Neural crest cell (in vitro differentiated cells): Measurements from ENCODE around the gene BZW2. TPM values are rescaled to one million over a fixed set of nuclear protein-coding genes. Genes with fewer than 3 reads are reported as not detected.

Experiments
- DNase-seq: peaks from one replicate; pipeline ENCODE4 v3.0.0; 2021; ENCODE audit warnings: low read depth, mixed read lengths, low spot score
- H3K27ac Mint-ChIP-seq: one replicate; pipeline ENCODE4 v1.8.0; 2021; ENCODE audit warnings: mild to moderate bottlenecking, mixed read lengths; ENCODE audit not compliant: unreplicated experiment
- H3K27me3 Mint-ChIP-seq: 2 replicates; pipeline ENCODE4 v1.8.0; 2021; ENCODE audit warnings: low read depth, mild to moderate bottlenecking, mixed read lengths
- H3K36me3 Mint-ChIP-seq: 2 replicates; pipeline ENCODE4 v1.8.0; 2021; ENCODE audit warnings: low read depth, mild to moderate bottlenecking, mixed read lengths
- H3K4me1 Mint-ChIP-seq: 2 replicates; pipeline ENCODE4 v1.8.0; 2021; ENCODE audit warnings: mixed read lengths
- H3K4me3 Mint-ChIP-seq: one replicate; pipeline ENCODE4 v1.8.0; 2021; ENCODE audit warnings: mild to moderate bottlenecking, mixed read lengths
- H3K9me3 Mint-ChIP-seq: 2 replicates; pipeline ENCODE4 v1.8.0; 2021; ENCODE audit warnings: mixed read lengths
- total RNA-seq: library from RNA; stranded (reverse); gene quantifications from 2 replicates; pipeline ENCODE4 v1.2.1, GENCODE V29; 2021
- TF ChIP-seq, protein P1 (sequence below): fragments of 200-600 bp; sonication (generic); conservative IDR thresholded peaks from 2 replicates; pipeline ENCODE4 v1.5.0; 2021; ENCODE audit warnings: antibody characterized with exemption, mild to moderate bottlenecking

The BZW2 gene
- total RNA-seq, 1 donor from 2014 or later: 98.2 TPM

DNA sequence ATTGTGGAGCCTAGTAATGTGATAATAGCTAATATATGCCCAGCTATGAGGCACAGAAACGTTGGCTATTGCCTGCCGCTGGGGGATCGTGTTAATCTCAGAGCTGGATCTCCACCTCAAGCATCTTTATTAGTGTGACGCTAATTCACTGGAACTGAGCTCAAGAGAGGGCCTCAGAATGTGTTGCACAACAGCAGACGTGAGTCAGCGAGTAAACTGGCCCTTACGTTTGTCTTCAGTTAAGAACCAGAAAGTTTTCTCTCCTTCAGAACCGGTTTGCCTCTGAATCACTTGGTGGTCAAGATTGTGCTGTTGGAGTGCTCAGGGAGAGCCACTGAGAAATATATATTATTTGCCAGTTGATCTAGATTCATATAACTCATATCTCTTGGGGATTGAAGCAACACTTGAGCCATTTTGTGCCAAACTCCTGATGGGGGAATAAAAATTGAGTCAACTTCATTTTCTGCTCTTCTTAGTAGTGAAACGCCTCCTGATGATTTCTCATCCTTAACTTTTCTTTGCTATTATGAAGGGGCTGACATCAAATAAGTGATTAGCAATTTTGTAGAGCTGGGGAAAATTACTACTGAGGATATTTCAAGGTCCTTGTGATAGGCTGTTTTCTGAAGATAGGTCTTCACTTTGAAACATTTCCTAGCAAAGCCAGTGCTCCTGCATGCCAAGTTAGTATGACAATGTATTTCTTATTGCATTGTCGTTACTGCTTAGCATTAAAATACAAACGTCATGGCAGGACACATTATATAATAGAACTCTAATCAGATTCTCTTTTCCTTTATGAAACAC lies 22.3 kb downstream of the BZW2 start:
- Mint-ChIP-seq H3K36me3 (peaks cover 37% of the 10 kb centered on the region), H3K9me3 (peaks cover 7% of the 10 kb centered on the region), H3K4me3 (no peak overlapping the region), H3K4me1 (peaks cover 28% of the 10 kb centered on the region), H3K27ac (peak overlapping the region; percentile 4), H3K27me3 (no peaks in the 10 kb centered on the region)
- TF ChIP-seq, protein P1, sequence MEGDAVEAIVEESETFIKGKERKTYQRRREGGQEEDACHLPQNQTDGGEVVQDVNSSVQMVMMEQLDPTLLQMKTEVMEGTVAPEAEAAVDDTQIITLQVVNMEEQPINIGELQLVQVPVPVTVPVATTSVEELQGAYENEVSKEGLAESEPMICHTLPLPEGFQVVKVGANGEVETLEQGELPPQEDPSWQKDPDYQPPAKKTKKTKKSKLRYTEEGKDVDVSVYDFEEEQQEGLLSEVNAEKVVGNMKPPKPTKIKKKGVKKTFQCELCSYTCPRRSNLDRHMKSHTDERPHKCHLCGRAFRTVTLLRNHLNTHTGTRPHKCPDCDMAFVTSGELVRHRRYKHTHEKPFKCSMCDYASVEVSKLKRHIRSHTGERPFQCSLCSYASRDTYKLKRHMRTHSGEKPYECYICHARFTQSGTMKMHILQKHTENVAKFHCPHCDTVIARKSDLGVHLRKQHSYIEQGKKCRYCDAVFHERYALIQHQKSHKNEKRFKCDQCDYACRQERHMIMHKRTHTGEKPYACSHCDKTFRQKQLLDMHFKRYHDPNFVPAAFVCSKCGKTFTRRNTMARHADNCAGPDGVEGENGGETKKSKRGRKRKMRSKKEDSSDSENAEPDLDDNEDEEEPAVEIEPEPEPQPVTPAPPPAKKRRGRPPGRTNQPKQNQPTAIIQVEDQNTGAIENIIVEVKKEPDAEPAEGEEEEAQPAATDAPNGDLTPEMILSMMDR: no peak
- no peak for DNase-seq

DNA sequence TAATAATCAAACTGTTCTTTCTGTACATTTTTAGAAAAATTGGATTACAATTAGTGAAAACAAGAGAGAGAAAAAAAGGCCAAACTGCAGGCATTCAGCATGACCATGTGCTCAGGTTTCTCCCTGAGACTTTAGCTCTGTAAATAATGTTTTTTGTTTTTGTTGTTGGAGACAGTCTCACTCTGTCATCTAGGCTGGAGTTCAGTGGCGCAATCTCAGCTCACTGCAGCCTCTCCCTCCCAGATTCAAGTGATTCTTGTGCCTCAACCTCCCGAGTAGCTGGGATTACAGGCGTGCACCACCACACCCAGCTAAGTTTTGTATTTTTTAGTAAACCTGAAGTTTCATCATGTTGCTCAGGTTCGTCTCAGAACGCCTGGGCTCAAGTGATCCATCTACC lies 23.0 kb downstream of the BZW2 start:
- Mint-ChIP-seq H3K27ac (no peak overlapping the region), H3K4me1 (peaks cover 27% of the 10 kb centered on the region), H3K9me3 (peaks cover 7% of the 10 kb centered on the region), H3K27me3 (no peaks in the 10 kb centered on the region), H3K36me3 (peaks cover 37% of the 10 kb centered on the region), H3K4me3 (no peak overlapping the region)
- TF ChIP-seq, protein P1: no peak
- no peak for DNase-seq

DNA sequence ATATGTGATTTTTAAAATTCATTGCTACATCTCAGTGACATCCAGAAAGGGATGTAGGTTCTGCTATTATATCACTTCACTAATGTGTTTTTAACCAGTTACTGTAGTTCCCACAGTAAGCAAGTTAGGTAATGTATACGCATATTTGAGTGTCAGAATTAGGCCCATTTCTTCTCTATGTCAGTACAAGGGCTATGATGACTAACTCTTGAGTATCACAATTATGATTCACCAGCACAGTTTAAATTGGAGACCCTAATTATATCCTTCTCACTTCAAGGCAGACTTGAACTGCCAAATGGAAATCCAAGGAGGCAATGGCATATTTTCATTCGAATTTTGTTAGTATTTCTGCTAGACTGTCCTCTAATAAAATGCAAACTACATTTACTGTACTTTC lies 23.6 kb downstream of the BZW2 start:
- TF ChIP-seq, protein P1: no peak
- Mint-ChIP-seq H3K9me3 (peaks cover 7% of the 10 kb centered on the region), H3K36me3 (peaks cover 35% of the 10 kb centered on the region), H3K27ac (no peak overlapping the region), H3K4me1 (peaks cover 22% of the 10 kb centered on the region), H3K27me3 (no peaks in the 10 kb centered on the region), H3K4me3 (no peak overlapping the region)
- DNase-seq: no peak

DNA sequence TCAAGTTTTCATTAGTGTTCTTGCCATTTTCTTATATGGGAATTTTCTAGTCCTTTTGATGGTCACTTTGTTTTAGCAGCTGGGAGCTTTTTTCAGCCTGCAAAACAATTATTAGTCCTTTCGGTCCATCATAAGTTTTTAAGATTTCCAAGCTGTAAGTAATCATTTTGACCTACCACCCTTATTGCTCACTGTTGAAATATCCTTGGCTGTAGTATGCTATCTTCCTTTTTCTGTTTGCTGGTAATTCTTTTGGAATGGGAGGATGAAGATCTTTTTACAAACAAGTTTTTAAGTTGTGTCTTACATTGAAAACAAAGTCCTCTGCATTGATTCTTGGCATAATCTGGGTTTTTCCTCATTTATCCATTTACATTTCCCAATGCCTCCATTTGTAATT lies 24.0 kb downstream of the BZW2 start:
- H3K27ac Mint-ChIP-seq: no peak overlapping the region
- no peak overlapping the region for H3K4me3 Mint-ChIP-seq
- H3K9me3 Mint-ChIP-seq: peaks cover 7% of the 10 kb centered on the region
- no peaks in the 10 kb centered on the region for H3K27me3 Mint-ChIP-seq
- DNase-seq: no peak
- peaks cover 35% of the 10 kb centered on the region for H3K36me3 Mint-ChIP-seq
- peaks cover 22% of the 10 kb centered on the region for H3K4me1 Mint-ChIP-seq
- TF ChIP-seq, protein P1: no peak

DNA sequence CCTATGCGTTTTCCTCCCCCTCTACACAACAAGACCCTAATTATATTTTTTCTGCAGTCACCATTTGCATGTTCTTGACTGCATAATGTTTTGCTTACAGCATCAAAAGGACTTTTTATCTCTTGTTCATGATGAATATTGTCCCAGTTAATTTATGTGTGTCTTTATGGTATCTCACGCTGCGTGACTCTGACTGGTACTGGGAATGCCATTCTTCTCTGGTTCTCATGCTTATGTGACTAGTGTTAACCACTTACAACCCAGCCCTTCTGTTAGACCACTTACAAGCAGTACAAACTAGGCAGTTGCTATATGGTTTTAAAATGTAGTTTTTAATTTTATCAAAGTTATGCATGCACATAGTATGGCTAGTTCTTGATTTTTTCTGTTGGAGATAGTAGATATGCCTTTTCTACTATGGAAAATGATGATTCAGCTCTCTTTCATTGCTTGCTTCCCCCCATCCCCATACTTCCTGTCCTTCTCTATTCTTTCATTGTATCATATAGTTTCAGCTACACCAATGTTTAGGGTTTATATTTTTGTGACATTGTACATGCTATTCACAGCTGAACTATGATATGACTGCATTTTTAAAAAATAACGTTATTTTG lies 24.9 kb downstream of the BZW2 start:
- no peak for DNase-seq
- peaks cover 7% of the 10 kb centered on the region for H3K9me3 Mint-ChIP-seq
- no peak overlapping the region for H3K4me3 Mint-ChIP-seq
- peaks cover 35% of the 10 kb centered on the region for H3K36me3 Mint-ChIP-seq
- TF ChIP-seq, protein P1: no peak
- no peak overlapping the region for H3K27ac Mint-ChIP-seq
- no peaks in the 10 kb centered on the region for H3K27me3 Mint-ChIP-seq
- H3K4me1 Mint-ChIP-seq: peaks cover 22% of the 10 kb centered on the region
